AG10803 (cell line): ENCODE results near the gene PPFIBP2.

Experiments
- DNase-seq: peaks from one replicate; pipeline ENCODE4 v3.0.0; 2010; ENCODE audit warnings: low read depth
- H3K4me3 ChIP-seq: 2 replicates; pipeline ENCODE4 v1.5.1; 2011; ENCODE audit warnings: mild to moderate bottlenecking, low read length, control low read depth
- CTCF ChIP-seq: conservative IDR thresholded peaks from 2 replicates; pipeline ENCODE4 v1.5.1; 2011; ENCODE audit warnings: mild to moderate bottlenecking, low read length, control low read depth, inconsistent platforms

PPFIBP2 gene

GRCh38 chr11:7668464-7668863 lies 154.7 kb downstream of the PPFIBP2 start:
- no peak for TF ChIP-seq CTCF
- no peak overlapping the region for H3K4me3 ChIP-seq
- DNase-seq, result no peak

- no peak for DNase-seq
- TF ChIP-seq CTCF, result no peak
These were observed 155.1 kb downstream of the PPFIBP2 start for GRCh38 chr11:7668911-7669310.

GRCh38 chr11:7670641-7671040 lies 156.8 kb downstream of the PPFIBP2 start:
- no peak for DNase-seq
- H3K4me3 ChIP-seq, result no peak overlapping the region
- no peak for TF ChIP-seq CTCF

More at GRCh38 chr11:7668911-7669310, 155.1 kb downstream of the PPFIBP2 start:
- H3K4me3 ChIP-seq, result no peak overlapping the region

- no peak overlapping the region for H3K4me3 ChIP-seq
- no peak for DNase-seq
- no peak for TF ChIP-seq CTCF
These were observed 157.8 kb downstream of the PPFIBP2 start for GRCh38 chr11:7671347-7672215.

- peak overlapping the region; percentile 56 for H3K4me3 ChIP-seq
- DNase-seq, result no peak
- no peak for TF ChIP-seq CTCF
These were observed 158.6 kb downstream of the PPFIBP2 start for GRCh38 chr11:7672276-7672959.

GRCh38 chr11:7672960-7673723 lies 159.3 kb downstream of the PPFIBP2 start, which contains the start of gene CYB5R2:
TSS of gene CYB5R2 (minus strand) at chr11:7673500. CDS start at chr11:7672825, 675 bp downstream.
- peak; percentile 51 for DNase-seq
- no peak for TF ChIP-seq CTCF
- peak within 1 kb of the TSS; percentile 56 for H3K4me3 ChIP-seq
